ENCODE measurements around the gene KIAA0232.
"Not testable (repeated sequence)": the region's sequence is repeated elsewhere in the genome, so short reads cannot be mapped to it uniquely, and the experiment has no call there.

Gene KIAA0232

DNA sequence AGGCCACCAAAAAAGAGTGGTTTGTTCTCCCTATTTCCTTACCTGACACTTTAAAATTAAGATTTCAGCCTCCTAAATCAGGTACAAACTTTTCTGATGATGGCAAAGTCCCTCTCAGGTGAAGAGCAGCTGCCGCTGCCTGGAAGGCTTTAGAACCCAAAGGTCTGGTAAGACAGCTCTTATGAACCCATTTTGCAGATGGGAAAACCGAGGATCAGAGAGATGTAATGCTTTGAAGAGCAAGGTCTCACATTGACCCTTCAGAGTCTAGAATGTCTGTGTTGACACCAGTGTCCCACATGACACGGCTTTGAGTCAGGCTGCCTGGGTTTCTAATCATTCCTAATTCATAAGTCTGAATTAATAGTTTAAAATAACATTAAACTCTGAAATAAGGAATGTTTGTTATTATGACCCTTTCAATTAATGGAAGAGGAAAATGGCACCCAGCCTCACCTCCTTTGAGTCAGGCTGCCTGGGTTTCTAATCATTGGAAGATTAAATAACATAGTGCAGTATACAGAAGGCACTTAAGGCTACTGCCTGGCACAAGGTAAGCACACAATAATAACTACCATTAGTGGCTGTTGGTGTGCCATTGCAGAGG lies 27.9 kb upstream of the KIAA0232 start:
- no peak for DNase-seq

DNA sequence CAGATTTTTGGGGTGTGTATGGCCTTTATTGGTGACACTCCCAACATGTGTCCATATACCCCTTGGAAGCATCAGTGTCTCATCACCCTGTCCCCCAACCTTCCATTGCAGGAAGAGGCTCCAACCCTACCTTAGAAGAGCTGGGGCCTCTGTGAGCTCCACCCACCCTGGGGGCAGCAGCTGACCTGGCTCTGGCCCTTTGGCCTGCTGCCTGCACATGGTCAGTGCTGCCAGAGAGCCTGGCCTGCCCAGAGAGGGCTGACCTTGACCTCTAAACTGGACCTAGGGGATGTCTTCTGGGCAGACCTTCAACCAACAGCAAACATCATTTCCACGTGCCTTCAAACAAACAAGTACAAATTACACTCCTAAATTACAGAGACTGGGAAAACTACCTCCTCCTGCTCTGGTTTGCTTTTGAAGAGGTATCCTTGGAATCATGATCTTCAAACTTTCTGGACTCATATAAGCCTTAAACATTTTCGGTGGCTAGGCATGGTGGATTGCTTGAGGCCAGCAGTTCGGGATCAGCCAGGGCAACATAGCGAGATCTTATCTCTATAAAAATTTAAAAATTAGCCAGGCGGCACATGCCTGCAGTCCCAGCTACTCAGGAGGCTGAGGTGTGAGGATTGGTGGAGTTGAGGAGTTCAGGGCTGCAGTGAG lies 27.3 kb upstream of the KIAA0232 start:
- no peak for DNase-seq

DNA sequence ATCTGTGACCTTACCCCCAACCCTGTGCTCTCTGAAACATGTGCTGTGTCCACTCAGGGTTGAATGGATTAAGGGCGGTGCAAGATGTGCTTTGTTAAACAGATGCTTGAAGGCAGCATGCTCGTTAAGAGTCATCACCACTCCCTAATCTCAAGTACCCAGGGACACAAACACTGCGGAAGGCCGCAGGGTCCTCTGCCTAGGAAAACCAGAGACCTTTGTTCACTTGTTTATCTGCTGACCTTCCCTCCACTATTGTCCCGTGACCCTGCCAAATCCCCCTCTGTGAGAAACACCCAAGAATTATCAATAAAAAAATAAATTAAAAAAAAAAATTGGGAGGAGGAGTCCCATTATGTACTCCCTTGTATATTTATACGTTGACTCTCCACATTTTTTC lies 26.2 kb upstream of the KIAA0232 start:
- DNase-seq = not testable (repeated sequence)

DNA sequence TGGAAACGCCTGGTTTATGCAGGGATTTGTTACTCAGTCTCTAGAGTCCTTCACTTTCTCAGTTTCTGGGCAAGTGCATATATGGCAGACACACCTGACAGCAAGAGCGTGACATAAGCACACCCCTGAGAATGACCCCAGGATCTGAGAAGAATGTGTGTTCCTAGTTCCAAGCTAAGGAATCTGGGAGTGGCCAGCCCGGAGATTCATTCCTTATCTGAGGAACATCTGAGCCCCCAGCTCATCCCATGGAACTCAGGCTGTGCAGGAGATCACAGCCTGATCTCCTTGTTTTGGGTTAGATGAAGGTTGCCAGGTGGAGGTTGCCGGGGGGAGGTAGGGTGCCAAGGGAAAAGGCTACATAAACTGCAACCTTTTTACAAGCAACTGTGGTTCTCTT lies 23.8 kb upstream of the KIAA0232 start:
- DNase-seq = no peak

DNA sequence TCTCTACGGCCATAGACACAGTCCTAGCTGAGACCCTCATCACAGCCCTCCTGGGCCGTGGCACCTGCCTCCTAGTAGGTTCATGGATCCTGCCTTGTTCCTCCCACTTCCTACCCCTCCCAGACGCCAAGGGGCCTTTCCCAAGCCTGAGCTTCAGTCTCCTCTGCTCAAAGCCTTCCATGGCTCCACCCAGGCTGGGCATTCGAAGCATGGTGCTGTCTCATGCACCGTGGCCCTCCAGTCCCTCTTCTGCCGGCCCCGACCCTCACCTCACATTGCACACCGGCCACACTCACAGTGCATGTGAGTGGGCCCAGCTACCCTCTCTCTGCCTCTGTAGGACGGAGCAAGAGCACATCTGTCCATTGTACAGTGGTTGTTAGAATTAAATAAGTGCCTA lies 21.7 kb upstream of the KIAA0232 start:
- no peak for DNase-seq

DNA sequence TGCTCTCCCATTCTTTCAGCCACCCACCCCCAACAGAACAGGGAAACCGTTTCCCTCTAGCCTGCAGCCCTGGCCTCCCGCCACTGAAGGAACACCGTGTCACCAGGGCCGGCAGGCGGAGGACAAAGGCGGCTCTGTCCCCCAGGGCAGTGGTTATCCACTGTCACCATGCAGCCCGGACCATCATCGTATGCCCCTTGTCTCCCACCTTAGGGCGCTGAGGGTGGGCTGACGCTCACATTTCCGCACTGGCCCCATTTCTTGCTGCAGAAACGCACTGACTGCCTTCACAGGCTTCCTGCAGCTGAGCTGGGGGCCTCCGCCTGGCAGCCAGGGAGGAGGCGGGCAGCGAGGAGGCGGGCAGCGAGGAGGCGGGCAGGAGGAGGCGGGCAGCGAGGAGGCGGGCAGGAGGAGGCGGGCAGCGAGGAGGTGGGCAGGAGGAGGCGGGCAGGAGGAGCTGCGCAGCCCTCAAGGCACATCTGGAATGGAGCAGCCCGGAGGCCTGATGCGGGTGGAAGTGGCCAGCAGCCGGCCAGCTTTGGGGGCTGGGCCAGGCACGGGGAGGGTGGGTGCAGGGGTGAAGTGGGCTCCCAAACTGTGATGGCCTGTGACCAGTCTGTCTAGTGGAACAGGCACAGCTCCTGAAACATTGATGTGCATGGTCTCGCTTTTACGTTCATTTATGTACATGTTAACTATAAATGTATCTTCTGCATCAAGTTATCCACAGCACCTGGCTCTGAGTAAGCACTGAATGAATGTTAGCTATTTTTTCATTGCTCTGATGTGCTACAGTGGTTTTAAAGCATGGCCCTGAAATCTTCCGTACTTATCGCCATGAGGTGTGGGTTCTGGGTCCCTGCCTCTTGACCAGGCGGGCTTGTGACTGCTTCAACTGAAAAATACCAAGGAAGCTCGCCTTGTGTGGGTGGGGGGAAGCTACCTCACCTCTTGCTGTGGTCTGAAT lies 20.6 kb upstream of the KIAA0232 start:
- no peak for DNase-seq

DNA sequence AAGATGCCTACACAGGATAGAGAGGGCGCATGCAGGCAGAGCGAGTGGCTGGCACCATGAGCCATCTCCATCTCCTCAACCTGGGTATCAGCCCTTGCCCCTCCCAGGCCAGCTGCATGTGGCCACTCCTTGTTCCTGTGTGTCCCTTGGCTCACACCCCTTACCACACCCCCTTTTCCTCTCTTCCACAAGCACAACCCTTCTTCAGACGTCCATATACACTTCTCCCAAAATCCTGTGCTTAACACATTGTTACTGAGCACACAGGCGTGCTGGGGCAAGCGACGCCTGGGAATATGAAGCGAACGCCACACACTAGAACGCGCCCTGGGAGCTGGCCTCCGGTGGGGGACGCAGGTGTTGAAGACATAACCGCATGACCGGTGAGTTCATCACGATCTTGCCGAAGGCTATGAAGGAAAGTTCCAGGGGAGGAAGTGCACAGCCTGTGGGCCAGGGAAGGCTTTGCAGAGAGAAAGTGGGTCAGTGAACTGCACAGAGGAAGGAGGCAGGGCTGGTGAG lies 19.1 kb upstream of the KIAA0232 start:
- DNase-seq = peak in 2 of 4 experiments; percentile 31 to 38

DNA sequence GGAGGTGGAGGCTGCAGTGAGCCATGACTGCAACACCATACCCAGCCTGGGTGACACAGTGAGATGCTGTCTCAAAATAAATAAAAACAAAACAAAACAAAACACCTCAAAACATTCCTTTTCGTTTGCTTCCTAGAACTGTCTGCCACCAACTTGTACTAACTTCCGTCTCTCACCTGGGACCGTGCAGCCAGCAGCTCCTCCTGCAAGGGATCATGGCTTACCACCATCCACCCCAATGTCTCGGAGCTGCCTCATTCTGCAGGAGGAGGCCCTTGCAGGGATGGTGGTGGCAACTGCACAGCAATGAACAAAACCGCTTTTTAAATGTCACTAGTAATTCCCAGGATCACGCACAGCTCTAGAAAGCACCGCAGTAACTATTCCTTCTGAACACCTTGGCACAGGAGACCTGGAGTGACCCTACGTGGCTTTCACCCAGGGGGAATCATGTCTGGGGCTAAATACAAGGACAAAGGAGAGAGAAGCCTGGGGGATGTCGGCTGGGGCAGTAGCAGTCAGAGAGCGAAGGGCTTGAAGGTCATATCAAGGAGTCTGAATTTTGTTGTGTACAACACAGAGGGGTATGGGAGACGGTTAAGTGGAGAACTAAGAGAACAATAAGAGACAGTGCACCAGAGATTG lies 17.4 kb upstream of the KIAA0232 start:
- no peak for DNase-seq

DNA sequence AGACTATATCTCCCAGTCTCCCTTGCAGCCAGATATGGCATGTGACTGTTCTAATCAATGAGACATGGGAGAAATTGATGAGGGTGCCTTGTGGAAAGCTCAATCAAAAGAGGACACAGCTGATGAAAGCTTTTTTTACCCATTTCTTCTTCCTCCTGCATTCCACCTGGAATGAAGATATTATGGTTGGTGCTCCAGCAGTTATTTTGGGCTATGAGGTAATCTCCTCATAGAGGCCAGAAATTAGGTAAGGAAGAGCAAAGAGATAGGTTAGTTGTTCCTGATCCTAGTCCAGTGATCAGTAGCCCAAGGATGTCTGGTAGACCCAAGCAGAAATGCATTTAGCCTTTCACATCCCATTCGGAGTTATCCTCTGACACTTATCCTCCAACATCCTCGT lies 16.8 kb upstream of the KIAA0232 start:
- no peak for DNase-seq

DNA sequence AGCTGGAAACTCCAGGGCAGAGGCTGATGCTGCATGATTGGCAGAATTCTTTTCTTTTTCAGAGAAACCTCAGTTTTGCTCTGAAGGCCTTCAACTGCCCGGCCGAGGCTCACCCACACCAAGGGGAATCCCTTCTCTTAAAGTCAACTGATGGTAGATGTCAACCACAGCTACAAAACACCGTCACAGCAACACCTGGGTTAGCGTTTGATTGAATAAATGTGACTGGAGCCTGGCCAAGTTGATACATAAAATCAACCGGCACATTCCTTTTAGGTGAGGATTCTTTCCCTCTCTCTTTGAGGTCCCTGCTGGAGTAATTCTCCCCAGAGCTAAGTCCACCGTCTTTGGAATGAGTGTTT lies 15.2 kb upstream of the KIAA0232 start:
- no peak for DNase-seq

DNA sequence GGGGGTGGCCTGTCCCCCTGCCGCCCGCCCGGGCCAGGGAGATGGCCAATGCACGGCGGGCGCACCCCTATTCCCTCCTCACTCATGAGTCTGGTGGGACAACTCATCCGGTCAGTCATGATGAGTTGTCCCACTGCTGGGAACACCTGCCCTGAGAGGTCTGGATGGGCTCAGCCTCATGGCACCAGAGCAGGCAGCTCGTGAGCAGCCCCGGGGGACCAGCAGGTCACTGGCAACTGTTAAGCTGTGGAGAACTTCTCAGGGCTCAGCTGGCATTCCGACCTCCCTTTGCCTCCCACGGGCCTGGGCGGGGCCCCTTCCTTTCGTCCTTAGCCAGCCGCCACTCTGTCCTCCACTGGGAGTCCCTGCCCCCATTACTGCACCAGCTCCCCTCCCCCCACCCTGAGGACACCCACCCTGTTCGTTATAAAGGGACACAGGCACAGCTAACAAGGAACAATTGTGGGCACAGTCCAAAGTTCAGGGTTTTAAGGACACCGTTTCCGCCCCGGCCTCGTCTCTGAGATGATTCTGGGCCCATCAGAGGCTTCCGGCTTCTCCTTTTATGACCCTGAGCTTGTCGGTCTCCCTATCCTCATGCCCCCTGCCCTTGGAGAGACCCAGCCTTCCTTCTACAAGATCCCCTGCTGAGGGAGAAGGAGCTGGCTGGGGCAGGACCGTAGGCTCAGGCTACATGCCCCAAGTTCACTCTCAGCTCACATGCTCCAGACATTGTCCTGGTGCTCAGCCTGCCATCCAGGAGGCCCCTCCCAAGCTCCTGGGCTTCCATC lies 14.6 kb upstream of the KIAA0232 start:
- peak in 3 of 4 experiments; percentile 15 to 54 (median 45) for DNase-seq

DNA sequence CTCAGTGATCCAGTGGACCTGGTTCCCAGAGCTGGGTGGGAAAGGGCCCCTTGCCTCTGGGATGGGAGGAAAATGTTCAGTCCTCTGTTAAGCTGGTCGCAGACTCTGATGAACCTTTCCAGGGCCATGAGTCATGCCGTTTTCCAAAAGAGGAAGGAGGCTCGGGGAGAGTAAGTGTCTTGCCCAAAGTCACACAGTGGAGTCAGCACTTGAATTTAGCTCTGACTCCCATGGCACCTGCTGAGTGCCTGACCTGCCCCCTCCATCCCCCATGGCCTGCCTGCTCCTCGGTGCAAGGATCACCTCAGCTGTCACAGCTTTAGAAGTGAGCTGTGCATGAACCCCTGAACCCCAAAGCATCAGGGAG lies 14.0 kb upstream of the KIAA0232 start:
- peak; percentile 84 to 93 (median 89) for DNase-seq

DNA sequence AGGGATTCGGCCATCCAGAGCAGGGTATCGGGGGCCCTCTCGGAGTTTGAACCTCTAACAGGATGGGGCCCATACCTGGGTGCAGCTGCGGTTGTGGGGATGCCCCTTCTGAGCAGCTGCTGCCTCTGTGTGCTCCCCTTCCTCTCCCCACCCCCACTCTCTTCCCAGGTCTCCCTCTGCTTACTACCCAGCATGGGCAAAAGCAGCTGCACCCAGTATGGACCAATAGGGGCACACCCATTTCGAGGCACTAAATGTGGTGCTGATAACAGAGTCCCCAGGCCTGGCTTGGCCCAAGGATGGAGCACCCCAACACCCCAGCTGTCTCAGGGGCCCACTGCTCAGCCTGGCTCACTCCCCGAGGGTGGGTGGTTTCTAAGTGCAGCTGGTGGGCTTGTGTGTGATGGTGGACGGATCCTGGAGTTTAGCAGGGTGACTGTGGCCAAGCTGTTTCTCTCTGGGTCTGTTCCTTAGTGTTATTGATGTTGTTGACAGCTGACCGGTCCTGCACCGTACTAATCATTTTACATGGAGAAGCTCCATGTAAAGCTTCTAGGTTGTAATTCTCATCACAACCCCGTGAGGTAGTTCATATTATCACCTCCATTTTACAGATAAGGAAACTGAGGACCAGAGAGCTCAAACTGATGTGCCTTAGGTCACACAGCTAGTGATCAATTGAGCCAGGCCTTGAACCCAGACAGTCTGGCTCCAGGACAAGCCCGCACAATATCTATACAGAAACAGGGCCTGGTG lies 13.1 kb upstream of the KIAA0232 start:
- no peak for DNase-seq

DNA sequence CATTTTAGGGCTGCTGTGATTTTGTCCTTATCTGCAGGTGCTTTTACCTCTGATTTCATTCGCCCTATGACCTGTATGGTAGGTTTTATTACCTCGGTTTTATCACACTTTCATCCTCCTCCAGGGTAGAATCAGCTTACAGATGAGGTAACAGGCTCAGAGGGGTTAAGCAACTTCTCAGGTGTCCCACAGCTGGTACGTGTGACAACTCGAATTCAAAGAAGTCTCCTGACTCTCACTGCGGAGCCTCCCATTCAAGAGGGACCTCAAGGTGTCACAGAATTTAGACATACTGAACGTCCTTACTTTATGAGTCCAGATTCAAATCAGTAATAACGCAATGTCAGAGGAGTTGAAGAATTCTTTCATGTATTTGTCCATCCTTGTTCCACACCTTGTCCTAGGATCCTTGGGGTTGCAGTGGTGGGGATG lies 12.5 kb upstream of the KIAA0232 start:
- no peak for DNase-seq

DNA sequence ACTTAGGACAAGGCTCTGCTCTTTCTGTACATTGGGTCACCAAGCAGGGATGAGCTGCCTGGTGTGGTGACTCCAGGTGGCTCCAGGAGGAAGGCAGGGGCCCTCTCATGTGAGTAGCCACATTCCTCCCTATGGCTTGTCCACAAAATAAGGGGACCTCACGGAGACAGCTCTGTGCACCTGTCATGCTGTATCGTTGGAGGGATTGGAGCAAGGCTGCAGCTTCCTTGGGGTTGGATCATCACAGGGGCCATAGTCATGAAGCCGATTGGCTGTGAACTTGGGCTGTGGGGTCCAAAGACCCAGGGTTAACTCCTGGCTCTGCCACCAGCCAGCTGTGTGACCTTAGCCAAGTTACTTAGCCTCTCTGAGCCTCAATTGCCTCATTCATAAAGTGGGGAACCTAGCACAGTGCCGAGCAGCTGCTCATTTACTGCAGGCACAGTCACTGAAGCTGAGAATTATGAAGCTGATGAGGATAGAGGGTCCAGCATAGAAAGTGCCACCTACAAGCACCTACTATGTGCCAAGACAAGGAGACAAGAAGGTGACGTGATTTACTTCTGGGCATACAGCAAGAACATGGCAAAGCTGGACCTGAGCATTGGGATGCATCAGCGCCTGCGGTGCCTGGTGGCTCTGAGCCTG lies 11.8 kb upstream of the KIAA0232 start:
- DNase-seq = no peak

DNA sequence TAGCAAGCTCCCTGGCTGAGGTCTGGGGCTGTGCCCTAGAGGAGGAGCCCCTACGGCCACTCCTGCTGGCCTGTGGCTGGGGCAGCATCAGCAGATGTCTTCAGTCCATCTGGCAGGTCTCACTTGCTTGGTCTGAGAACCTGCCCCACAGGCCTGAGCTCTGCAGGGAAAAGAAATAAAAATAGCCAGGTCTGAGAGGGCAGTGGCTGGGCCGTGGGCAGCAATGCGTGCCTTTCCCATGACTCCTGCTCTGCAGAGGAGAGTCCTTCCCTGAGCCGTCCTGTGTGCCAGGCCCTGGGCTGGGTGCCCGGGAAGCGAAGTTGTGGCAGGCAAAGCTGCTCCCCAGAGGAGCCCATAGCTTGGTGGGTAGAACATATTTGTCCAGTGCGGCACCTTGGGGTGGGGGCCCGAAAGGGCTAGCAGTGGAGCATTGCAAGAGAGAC lies 11.3 kb upstream of the KIAA0232 start:
- no peak for DNase-seq

DNA sequence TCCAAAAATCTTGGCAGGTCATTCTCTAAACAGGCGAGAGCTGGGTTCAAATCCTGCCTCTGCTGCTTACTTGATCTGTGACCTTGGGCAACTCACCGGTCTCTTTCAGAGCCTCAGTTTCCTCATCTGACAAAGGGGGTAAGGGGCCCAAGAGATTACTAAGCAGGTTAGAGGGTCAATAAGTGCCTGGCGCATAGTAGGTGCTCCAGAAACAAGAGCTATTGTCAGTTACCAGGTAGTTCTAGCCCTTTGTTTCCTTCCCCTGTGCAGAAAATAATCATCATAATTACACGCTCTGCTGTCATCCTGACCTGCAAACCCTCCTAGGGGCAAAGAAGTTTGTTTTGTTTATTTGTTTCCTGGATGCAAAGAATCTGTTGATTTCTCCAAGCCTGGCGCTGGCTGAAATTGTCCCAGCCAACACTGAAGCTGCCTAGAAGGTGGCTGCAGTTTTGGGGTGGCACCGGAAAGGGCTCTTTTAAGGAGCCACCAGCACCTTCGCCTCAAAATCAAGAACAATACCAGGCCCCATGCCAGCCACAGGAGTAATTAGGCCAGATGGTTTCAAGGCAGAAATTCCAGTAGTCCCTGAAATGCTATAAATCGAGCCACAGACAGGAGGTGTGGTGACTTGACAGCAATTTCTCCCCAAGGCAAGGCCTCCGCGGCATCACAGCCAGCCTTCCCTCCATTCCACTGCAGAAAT lies 10.2 kb upstream of the KIAA0232 start:
- no peak for DNase-seq

DNA sequence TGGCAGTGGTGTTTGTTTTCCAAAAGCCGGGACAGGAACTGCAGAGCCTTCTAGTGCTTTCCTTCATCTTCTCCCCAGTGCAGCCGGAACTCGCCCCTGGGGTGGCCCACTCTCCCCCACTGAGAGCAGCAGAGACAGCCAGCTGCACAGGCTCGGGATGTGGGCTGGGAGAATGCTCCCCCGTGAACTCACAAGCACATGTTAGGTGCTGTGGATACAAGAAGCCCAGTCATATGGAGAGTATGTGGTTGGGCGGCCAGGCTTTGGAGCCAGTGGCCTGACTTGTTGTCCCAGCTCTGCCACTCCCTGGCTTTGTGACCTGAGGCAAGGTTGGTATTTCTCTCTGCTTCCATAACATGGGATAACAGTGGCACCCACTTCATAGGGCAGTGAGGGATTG lies 9.4 kb upstream of the KIAA0232 start:
- DNase-seq = no peak

DNA sequence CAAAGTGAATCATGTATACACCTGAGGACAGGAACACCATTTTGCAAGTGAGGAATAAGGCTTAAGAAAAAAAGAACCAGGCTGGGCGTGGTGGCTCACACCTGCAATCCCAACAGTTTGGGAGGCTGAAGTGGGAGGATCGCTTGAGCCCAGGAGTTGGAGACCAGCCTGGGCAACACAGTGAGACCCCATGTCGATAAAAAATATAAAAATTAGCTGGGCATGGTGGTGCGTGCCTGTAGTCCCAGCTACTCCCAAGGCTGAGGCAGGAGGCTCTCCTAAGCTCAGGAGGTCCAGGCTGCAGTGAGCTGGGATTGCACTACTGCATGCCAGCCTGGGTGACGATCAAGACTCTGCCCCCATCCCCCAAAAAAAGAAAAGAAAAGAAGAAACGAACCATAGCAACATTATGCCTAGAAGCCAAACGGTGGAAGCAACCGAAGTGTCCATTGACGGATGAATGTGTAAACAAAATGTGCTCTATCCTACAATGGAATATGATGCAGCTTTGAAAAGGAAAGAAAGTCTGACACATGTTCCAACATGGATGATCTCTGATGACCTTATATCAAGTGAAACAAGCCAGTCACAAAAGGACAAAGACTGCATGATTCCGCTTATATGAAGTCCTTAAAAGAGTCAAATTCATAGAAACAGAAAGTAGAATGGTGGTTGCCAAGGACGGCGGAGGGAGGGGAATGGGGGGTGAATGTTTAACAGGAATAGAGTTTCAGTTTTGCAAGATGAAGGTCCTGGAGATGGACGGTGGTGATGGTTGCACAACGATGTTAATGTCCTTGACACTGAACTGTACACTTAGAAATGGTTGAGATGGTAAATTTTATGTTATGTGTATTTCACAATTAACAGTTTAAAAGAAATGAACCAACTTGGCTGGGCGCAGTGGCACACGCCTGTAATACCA lies 8.6 kb upstream of the KIAA0232 start:
- DNase-seq = no peak
